DMS53 treated with DMSO at 0.1 percent for 48 hours (cell line): ENCODE results near the gene CLCN2.

Experiments
- DNase-seq: peaks from one replicate; lab custom pipeline; 2025; ENCODE audit not compliant: unreplicated experiment; lab: John Stamatoyannopoulos, UW

The CLCN2 gene

DNA sequence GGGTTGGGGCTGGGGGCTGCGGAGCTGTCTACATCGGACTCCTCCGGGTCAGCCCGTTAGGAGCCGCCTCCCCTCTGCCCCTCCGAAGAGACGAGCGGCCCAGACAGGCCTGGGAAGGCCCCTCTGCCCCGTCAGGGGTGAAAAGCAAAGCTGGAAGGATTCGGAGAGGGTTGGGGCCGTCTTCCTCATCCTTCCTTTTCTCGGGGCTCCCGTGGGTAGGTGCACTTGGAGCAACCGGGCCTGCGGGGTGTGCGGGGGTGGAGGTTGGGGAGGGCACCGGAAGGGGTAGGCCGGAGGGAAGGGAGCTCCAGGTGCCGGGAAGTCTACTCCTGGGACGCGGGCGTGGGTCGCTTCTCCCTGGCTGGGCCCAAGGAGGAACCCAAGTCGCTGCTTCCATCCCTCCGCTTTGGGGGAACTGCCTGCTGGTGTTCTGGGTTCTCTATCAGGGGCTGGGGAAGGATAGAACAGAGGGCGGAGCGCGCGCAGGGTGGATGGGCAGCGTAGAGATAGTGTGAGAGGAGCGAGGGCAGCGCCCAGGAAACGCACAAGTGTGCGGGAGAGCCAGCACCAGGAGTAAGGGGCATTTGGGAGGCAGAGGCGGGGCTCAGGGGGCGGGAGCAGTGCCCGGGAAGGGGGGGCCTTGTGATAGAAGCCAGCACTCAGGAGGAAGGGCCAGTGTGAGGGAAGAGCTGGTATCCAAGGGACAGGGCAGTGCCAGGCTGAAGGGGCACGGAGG is 695 bp upstream of the CLCN2 start:
- DNase-seq = peak; percentile 58

DNA sequence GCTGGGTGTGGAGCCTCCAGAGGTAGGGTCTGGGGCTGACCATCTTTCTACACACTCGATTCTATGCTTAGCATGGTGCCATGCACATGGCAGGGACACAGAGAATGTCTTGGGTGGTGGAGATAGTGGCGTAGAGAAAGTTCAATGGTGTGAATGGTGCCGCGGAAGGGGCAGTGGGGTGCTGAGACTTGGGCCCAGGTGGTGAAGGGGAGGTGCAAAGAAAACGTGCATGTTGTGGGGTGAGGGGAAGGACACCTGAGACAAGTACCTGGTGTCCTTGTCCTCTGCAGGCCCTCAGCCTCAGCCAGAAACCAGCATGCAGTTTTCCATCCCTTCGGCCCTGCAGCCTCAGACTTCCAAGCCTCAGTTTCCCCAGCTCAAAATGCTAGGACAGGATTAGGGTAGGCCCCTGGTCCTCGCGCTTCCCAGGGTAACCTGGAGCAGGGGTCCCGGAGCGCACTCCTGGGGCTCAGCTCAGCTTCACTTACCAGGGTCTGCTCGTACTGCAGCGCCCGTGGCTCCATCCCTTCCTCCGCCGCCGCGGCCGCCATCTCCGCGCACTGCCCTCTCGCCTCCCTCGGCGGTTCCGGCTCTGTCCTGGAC is 375 bp downstream of the CLCN2 start:
- DNase-seq = no peak

DNA sequence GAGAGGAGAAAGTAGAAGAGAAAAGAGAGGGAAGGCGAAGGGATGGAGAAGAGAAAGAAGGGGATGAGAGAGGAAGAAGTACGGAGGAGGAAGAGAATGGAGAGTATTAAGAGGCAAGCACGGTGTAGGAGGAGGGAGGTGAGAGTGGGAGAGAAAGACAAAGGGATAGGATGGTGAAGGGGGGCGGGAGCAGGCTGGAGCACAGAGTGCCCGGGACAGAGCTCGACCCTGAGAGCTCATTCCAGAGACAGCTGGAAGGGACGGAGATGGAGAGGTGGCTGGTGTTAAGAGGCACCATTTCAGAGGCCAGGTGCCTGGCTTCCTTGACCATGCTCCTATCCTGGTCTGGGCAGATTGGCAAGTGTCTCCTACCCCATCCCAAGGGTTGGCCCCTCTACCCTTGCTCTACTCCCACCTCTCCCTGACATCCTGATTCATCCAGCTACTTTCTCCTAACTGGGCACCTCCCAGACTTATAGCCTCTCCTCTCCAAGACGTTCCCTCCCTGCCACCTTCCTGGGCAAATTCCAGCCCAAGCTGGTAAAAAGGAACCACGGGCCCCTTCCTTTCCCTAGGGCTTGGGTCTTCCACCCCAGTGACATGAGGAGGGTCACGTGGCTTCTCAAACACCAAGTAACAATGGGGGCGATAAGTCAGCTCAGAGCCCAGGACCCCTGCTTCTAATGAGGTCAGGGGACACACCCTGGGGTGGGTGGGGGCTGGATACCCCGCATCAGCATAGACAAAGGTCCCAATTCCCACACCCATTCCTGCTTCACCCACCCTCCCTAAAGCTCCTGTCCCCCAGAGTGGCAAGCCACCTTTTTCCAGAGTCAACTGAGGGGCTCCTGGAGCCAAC is 1.1 kb downstream of the CLCN2 start:
- DNase-seq = no peak

DNA sequence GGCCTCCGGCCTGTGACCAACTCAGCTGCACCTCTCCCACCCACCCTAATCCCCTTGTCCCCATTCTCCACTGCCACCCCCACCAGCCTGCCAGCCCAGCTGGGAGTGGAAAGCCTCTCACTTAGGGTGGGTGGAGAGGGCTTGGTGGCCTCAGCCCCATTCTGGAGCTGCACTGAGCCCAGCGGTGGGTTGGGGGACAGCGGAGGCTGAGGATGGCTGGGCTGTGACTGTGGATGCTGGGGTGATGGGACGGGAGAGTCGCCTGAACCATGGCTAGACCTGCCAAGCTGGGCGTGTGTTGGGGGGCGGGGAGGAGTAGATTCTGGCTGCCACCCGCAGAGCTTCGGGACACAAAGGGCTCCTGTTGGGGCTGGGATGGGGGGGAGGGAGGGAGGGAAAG is 1.8 kb downstream of the CLCN2 start:
- no peak for DNase-seq

DNA sequence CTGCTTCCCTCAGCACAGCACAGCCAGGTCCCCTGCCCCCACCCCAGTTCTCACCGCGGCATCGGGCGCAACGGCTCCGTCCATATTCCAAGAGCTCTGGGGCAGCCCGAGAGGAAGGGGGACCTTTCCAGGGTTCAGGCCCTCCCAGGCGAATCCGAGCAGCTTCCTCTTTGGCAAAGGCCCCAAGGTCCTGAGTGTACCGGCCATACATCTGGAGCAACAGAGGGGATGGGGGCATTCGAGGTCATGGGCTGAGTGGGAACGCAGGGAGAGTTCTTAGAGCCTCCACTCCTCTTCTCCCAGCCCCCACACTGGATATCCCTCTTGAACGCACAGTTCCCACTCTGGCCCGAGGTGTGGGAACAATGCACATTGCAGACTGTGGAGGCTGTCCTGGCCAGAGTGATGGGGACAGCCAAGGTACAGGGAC is 2.5 kb downstream of the CLCN2 start:
- no peak for DNase-seq

DNA sequence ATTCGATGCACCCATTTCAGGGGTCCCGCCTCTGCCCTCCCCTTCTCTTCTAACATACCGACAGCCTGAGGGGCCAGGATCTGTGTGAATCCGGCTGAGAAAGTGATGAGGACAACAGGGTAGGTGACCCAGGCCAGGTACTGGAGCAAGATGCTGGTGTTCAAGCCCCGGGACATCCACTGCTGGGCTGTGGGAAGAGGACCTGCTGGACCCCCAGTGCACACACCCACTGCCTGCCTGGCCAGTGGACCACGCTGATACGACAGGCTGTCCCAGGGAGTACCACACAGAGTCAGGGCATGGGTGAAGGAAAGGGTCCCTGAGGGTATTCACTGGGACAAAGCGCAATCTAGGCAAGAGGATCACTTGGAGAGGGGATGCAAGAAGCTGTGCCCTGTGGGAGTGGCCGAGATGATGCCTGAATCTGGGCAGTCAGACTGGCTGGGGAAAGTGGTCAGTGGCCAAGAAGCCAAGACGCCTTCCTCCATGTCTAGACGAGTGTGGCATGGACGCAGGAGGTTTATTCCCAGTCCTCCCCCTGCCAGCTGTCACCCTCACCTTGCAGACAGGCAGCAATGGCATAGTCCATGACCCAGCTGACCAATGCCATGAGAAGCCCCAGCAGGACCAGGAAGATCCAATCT is 3.2 kb downstream of the CLCN2 start:
- no peak for DNase-seq

DNA sequence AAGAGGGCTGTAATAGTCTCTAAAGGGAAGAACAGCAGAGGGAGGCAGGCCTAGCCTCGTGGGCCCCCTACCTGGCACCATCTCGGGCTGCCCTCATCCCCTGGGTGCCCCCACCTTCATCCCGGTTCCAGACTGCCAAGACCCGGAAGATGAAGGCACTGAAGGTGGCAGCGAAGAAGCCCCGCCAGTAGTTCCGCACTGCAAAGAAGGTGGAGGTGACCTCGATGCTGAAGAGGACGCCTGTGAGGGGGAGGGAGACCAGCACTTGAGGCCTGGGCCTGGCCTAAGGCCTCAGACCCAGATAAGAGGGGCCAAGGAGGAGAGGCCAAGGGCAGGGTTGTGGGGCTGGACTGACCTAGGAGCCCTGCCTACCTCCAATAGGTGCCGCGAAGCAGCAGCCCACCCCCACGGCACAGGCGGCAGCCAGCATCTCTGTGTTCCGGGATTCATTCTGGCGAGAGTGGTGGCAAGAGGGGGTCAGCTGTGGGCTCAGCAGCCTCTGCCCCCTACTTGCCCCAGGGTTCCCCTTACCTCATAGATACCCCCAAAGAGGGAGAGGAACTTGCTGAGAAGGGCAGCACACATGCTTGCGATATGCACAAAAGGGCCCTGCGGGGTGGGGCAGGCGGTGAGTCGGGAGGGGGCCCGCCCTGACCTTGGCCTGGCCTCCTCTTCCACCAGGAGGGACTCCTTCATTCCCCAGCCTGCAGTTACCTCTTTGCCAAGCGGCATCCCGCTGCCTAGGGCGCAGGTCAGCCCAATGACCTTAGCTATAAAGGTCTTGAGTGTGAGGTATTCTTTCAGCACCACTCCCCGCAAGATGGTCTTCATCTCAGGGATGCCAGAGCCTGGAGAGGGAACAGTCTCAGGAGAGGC is 3.9 kb downstream of the CLCN2 start:
- no peak for DNase-seq

DNA sequence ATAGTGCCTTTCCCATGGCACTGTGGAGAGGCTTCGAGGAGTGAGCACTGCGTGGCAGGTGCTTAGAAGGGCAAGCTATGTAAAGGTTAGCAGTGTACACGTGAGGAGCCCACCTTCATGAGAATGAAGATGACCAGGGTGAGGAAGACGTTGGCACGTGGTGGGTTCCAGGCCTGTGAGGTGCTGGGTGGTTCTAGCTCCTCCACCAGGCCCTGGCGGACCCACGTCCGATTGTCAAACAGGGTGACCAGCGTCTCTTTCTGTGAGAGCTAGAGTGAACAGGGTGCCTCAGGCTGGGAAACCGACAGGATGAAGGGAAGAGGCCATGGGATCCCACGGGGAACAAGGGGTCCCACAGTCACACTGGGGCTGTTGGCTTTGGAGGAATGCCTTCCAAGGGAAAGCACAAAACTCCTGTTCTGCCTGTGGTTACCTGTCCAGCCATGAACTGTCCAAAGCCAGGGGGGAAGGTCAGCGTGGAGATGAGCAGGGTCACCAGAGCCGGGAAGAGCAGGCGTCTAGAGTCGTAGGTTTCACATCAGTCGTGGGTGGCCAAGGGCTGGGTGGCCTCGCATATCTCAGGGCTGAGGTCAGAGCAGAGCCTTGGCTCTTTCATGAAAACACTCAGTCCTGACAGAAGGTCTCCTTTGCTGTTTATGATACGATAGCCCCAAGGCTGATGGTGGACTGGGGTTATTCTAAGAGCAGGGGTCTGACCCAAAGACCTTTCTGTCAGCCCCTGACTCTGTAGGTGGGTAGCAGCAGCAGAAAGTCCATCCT is 6.0 kb downstream of the CLCN2 start:
- DNase-seq = no peak

DNA sequence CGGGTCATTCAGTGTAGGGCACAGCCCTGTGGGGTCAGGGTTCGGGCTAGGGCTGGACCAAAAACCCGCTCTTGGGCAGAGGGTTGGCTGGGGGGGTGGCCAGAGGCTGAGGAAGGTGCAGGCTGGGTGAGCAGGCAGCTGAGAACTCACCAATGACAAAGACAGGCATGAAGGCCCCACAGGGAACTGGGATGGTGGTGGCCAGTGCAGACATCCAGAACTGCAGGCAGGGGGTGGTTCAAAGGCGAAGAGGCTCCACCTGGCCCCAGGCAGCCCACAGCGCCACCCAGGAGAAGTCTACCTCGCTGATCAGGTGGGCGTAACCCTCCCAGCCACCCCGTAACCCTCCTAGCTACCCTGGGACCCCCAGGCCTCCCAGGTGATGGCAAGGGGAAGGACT is 6.7 kb downstream of the CLCN2 start:
- DNase-seq = no peak

DNA sequence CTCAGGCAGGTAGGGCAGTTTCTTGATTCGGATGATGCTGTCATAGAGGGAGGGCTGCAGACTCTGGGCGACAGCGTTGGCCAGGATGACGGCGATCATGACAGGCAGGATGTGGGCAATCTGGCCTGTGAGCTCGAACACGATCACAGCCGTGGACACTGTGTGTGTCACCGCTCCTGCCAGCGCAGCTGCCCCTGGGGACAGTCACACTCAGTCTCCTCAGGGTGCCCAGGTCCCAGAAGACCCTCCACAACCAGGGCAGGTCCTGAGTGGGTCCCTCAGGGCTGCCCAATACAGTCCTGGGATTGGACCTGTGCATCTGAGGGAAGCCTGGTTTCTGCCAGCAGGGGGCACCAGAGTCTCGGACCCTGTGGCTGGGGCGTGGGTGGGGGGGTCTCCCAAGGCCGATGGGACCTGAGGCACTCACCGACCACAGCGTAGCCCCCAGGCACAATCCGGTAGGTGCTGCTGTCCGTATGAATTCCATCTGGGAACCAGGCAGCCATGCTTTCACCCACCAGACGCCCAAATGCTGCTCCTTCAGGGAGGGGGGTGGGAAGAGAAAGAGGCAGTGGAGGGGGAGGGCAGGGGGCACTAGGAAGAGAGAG is 7.2 kb downstream of the CLCN2 start:
- no peak for DNase-seq

DNA sequence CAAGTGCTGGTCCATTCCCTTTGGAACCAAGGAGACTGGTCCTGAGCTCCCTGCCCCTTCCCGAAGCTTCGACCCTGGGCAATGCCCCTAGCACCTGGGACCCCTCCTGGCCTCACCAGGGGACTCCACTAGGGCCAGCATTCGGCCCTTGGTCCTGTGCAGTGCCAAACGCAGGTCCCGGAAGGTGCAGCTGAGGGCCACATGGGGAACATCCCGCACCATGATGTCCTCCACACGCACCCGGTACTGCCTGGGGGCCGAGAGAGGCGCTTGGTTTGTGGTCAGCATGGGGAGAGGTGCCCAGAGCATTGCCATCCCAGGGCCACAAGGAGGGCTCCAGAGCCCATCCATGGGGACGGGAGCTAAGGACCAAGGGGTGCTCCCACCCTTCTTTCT is 7.9 kb downstream of the CLCN2 start:
- DNase-seq = no peak

DNA sequence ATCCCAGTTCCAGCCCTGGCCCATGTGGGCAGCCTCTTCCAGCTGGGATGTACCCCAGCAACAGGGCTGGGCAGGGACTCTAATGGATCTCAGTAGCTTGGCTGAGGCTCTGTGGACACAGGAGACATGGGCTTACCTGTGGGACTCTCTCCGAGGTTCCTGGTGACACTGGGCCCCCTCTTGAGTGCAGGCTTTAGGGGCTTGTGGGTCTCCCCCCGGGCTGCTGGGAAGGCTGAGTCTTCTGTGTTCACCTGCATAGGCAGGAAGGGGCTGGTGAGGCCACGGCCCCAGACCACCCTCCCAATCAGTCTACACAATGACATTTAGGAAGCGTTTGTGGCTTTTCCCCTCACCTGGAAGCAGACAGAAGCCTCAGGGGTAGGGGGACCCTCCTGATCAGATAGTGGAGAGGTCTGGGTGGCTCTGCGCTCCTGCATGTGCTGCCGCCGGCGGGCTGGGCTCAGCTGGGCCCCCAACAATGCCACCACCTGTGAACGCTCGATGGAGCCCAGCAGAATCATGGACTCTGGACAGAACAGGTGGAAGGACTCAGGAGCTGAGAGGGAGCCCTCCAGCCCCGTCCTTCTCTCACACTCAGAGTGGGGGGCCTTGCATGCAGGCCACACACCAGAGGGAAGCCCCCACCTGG is 8.4 kb downstream of the CLCN2 start:
- no peak for DNase-seq

DNA sequence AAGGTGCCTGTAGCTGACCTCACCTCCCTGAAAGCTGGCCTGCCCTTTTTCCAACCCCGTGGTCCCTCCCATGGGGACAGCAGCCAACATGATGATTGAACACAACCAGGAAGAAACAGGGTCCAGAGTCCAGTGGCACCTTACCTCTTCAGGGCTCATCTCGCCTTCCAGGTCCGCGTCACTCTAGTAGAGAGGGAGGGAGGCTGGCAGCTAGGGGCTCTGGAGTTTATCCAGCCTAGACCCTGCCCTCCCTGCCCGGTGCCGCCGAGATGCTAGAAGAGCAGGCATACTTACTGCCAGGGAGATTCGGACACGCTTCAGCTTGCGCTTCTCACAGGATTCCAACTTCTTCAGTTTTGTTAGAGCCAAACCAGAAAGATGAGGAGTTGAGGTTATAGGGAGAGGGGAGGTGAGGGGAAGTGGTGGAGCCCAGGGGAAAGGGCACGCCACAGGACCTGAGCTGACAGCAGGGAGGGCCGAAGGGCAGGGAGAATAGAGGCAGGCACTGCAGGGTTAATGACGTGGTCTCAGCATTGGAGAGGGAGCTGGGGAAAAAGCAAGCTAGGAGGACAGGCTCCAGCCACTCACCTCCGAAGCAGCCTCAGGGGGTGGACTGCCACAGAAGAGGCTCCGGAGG is 9.1 kb downstream of the CLCN2 start:
- DNase-seq = no peak

DNA sequence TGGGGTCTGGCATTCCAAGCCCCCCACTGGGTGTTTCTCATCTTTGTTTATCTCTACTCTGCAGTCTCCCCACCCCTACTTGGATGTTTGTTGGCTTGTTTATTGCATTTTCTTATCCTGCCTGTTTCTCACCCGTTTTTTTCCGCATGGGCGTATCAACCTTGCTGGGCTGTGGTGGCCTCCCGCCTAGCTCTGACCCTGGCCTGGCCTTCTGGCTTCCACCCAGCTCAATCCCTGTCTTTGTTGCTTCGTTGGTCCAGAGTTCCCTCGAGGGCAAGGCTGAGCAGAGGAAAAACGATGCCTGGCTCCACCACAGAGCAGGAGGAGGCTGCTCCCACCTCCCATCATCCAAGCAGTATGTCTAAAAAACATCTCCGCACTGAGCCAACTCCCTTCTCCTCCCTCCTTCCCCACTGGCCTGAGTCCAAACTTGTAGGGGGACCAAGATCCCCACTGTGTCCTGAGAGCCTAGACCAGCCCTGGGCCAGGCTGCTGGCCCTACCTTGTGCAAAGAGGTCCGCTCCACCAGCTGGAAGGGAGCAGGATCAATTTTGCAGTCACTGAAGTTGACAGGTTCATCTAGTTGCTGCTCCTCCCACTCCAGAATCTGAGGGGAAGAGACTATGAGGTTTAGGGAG is 9.8 kb downstream of the CLCN2 start:
- DNase-seq = no peak

DNA sequence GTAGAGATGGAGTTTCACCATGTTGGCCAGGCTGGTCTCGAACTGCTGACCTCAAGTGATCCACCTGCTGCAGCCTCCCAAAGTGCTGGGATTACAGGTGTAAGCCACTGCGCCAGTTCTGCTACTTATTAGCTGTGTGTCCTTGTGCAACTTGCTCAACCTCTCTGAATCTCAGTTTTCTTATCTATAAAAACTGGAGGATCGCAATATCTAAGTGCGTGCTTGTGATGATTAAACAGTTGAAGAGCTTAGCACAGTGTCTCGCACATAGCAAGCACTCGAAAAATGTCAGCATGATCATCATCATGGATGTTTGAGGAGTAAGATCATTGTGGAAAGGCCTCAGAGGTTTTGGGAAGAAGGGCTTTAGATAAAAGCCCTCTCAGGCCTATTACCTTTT is 10.8 kb downstream of the CLCN2 start:
- no peak for DNase-seq

DNA sequence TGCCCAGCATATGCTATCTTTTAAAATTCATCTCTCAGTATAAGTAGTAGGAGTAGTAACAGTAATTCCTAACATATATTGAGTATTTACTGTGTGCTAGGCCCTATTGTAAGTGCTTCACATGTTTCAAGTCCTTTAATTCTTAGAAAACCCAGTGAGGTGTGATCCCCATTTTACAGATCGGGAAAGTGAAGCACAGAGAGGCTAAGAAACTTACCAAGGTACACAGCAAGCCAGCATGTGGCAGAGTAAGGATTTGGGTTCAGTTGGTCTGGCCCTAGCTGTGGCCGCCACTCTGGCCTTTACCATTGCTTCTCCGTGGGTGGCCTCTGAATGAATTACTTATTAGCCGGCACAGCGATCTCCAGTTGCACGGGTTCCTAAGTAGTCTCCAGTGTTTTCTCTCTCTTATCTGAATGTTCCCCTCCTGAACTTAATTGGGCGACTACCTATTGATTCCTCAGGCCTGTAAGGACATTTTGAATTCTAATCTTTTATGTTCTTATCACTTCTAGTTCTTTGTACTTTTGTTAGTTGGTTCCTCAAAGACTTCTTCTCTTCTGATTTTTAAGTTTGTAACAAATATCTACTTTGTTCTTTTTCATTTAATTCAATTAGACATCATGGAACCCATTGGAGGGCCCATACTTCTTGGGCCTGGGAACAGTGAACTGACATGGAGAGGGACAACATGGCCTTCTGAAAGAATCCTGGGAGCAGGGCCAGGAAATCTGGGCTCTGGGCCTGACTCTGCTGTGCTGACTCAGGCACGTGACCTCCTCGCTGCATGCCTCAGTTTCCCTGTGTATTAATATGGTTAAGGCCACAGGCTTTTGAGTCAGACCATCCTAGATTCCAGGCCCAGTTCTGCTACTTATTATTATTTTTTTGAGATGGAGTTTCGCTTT is 11.6 kb downstream of the CLCN2 start:
- DNase-seq = no peak

DNA sequence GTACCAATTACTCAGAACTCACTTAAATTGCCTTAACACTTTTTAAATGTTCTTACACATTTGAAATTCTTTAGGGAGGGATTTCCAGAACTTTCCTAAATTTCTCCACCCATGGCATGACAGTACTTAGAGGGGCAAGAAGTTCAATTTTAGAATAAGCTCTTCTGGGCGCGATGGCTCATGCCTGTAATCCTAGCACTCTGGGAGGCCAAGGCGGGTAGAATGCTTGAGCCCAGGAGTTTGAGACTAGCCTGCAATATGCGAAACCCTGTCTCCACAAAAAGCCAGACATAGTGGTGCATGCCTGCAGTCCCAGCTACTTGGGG is 13.4 kb downstream of the CLCN2 start:
- DNase-seq = no peak
